HepG2 (cell line): ENCODE results near the gene GLCE. TPM values are rescaled to one million over a fixed set of nuclear protein-coding genes. Genes with fewer than 3 reads are reported as not detected.
A peak's percentile ranks its signal among the peaks of the same experiment; 100 is the strongest.

ENCODE experiments used
- ATAC-seq: fragments of 200-7000 bp; cut with Tn5 transposase; 3 replicates; pipeline ENCODE4 v1.9.1; 2020; ENCODE audit warnings: mild to moderate bottlenecking, moderate library complexity
- BruUV-seq: library from RNA; stranded (reverse); fragments of 400-500 nt; replicated peaks from 2 replicates; lab custom pipeline; 2021; lab: Mats Ljungman, UMichigan
- CTCF ChIA-PET: fragments of 300-600 bp; formaldehyde crosslinking; extraction: SDS; loops from one replicate; lab custom pipeline; 2021; ENCODE audit warnings: low total read pairs, inconsistent platforms, low intra/inter-chr PET ratio; lab: Yijun Ruan, JAX
- POLR2A ChIA-PET: fragments of 350-600 bp; sonication (Branson Sonifier 250); formaldehyde crosslinking; loops from one replicate; lab custom pipeline; 2020; ENCODE audit warnings: antibody characterized with exemption, inconsistent platforms; lab: Yijun Ruan, JAX
- DNase-seq: peaks from one replicate; pipeline ENCODE4 v3.0.0-alpha.2; 2015; ENCODE audit warnings: low spot score
- FAIRE-seq: peaks from 3 replicates; lab custom pipeline; 2011; peaks lifted over from hg19 to GRCh38; lab: Jason Lieb, UNC
- H2AFZ ChIP-seq: one replicate; pipeline ENCODE4 v1.6.1; 2011; ENCODE audit warnings: low read length, inconsistent platforms
- H3K27ac ChIP-seq: fragments of 300-600 bp; 3 replicates; pipeline ENCODE4 v1.8.0; 2011; ENCODE audit warnings: mixed run types, mild to moderate bottlenecking, mixed read lengths, low read length, inconsistent platforms; ENCODE audit not compliant: insufficient read depth; ENCODE audit errors: extremely low read length
- H3K27me3 ChIP-seq, 2 experiments: fragments of 200-600 bp in 1 of 2; 2 replicates in 1 of 2; 3 replicates in 1 of 2; pipeline versions ENCODE4 v1.6.0 to v1.8.0; 2011; ENCODE audit warnings: low read length in 2 of 2, mild to moderate bottlenecking in 2 of 2, moderate library complexity in 2 of 2, inconsistent platforms in 1 of 2; ENCODE audit not compliant: insufficient read depth in 2 of 2, control insufficient read depth in 1 of 2
- H3K36me3 ChIP-seq, 2 experiments: fragments of 200-600 bp in 1 of 2; replicated peaks in 1 of 2; 2 replicates in 1 of 2; 3 replicates in 1 of 2; pipeline versions ENCODE4 v1.5.1 to v1.8.0; 2011; ENCODE audit warnings: low read length in 2 of 2, inconsistent platforms in 1 of 2; ENCODE audit not compliant: insufficient read depth in 2 of 2, control insufficient read depth in 1 of 2
- H3K4me1 ChIP-seq: 2 replicates; pipeline ENCODE4 v1.5.1; 2012; ENCODE audit warnings: low read length, inconsistent platforms; ENCODE audit not compliant: insufficient read depth
- H3K4me2 ChIP-seq: 2 replicates; pipeline ENCODE4 v1.6.0; 2011; ENCODE audit warnings: low read depth, low read length, inconsistent platforms
- H3K4me3 ChIP-seq, 3 experiments: fragments of 200-600 bp in 1 of 3; sonication (generic), shearing (Covaris generic) in 1 of 3; replicated peaks in 1 of 3; 2 replicates each; pipeline ENCODE4 v1.5.1; 2011 to 2016; ENCODE audit warnings: low read length in 3 of 3, inconsistent platforms in 2 of 3, low read depth in 2 of 3, mild to moderate bottlenecking in 2 of 3, control low read depth in 1 of 3, mixed read lengths in 1 of 3; ENCODE audit not compliant: insufficient read depth in 1 of 3
- H3K79me2 ChIP-seq: one replicate; pipeline ENCODE4 v1.6.1; 2011; ENCODE audit warnings: low read length, inconsistent platforms; ENCODE audit not compliant: insufficient read depth
- H3K9ac ChIP-seq: 2 replicates; pipeline ENCODE4 v1.6.0; 2011; ENCODE audit warnings: mild to moderate bottlenecking, low read depth, low read length, inconsistent platforms; ENCODE audit not compliant: insufficient read depth
- H3K9me3 ChIP-seq: 2 replicates; pipeline ENCODE4 v1.5.1; 2012; ENCODE audit warnings: mild to moderate bottlenecking, low read length
- H4K20me1 ChIP-seq: 2 replicates; pipeline ENCODE4 v1.6.0; 2011; ENCODE audit warnings: inconsistent platforms, mild to moderate bottlenecking, low read length, moderate library complexity; ENCODE audit not compliant: insufficient read depth
- CENPT ChIP-seq: sonication (generic); formaldehyde crosslinking; IDR thresholded peaks from 2 replicates; pipeline ENCODE4 v1.8.0; 2022; ENCODE audit warnings: low read depth, mild to moderate bottlenecking, moderate library complexity, missing genetic modification reagents
- ELF3 ChIP-seq: IDR thresholded peaks from 2 replicates; pipeline ENCODE4 v1.6.1; 2016; ENCODE audit warnings: missing genetic modification reagents, missing compliant biosample characterization
- HDAC1 ChIP-seq: sonication (generic); formaldehyde crosslinking; IDR thresholded peaks from 2 replicates; pipeline ENCODE4 v1.5.1; 2020; ENCODE audit warnings: mild to moderate bottlenecking, missing genetic modification reagents
- KDM1A ChIP-seq: IDR thresholded peaks from 2 replicates; pipeline ENCODE4 v1.6.1; 2016; ENCODE audit warnings: missing compliant biosample characterization
- MIER3 ChIP-seq: IDR thresholded peaks from 2 replicates; pipeline ENCODE4 v1.6.1; 2016; ENCODE audit warnings: missing compliant biosample characterization, borderline replicate concordance
- MIXL1 ChIP-seq: IDR thresholded peaks from 2 replicates; pipeline ENCODE4 v1.6.1; 2016
- NCOA2 ChIP-seq: sonication (generic); formaldehyde crosslinking; IDR thresholded peaks from 2 replicates; pipeline ENCODE4 v1.8.0; 2022; ENCODE audit warnings: inconsistent platforms
- NR1H2 ChIP-seq: sonication (generic); formaldehyde crosslinking; IDR thresholded peaks from 2 replicates; pipeline ENCODE4 v1.8.1; 2022; ENCODE audit warnings: low read depth, missing genetic modification reagents, borderline replicate concordance
- PHF20 ChIP-seq: sonication (generic); formaldehyde crosslinking; IDR thresholded peaks from 2 replicates; pipeline ENCODE4 v1.5.0; 2020; ENCODE audit warnings: mild to moderate bottlenecking, missing genetic modification reagents
- RFXAP ChIP-seq: sonication (generic); formaldehyde crosslinking; IDR thresholded peaks from 2 replicates; pipeline ENCODE4 v1.4.0; 2020; ENCODE audit warnings: missing genetic modification reagents, borderline replicate concordance
- SOX13 ChIP-seq, 3 experiments: fragments of 450-650 bp in 1 of 3; sonication (generic) in 1 of 3; formaldehyde crosslinking in 1 of 3; IDR thresholded peaks in 2 of 3; conservative IDR thresholded peaks in 1 of 3; 2 replicates each; pipeline versions ENCODE4 v1.5.0 to v1.6.1; 2016 to 2020; ENCODE audit warnings: antibody characterized with exemption in 1 of 3, mild to moderate bottlenecking in 1 of 3, missing compliant biosample characterization in 1 of 3, missing genetic modification reagents in 1 of 3, moderate library complexity in 1 of 3
- TEAD3 ChIP-seq: optimal IDR thresholded peaks from 2 replicates; pipeline ENCODE3; 2016; ENCODE audit warnings: borderline replicate concordance
- ZFP37 ChIP-seq: sonication (generic); formaldehyde crosslinking; IDR thresholded peaks from 2 replicates; pipeline ENCODE4 v1.4.0; 2020; ENCODE audit warnings: missing genetic modification reagents, borderline replicate concordance
- ZMYM3 ChIP-seq: sonication (generic); formaldehyde crosslinking; IDR thresholded peaks from 2 replicates; pipeline ENCODE4 v1.5.1; 2020; ENCODE audit warnings: mild to moderate bottlenecking, missing genetic modification reagents
- ZNF33A ChIP-seq: sonication (generic); formaldehyde crosslinking; IDR thresholded peaks from 2 replicates; pipeline ENCODE4 v1.5.1; 2020; ENCODE audit warnings: missing genetic modification reagents, mild to moderate bottlenecking, moderate library complexity, borderline replicate concordance
- ZNF629 ChIP-seq: sonication (generic); formaldehyde crosslinking; conservative IDR thresholded peaks from 2 replicates; pipeline ENCODE4 v1.5.0; 2020; ENCODE audit warnings: missing genetic modification reagents
- WGBS: methylation state at CpG from one replicate; pipeline ENCODE4 v1.1.6; 2017; ENCODE audit warnings: low lambda C conversion rate; 5-methylcytosine and 5-hydroxymethylcytosine counted together
- in situ Hi-C: cut with HindIII; loops from 2 replicates; pipeline ENCODE4 v1.10.0; 2017; ENCODE audit warnings: low pct_unique_long_range_greater_than_20kb; ENCODE audit not compliant: extremely low pct_ligation_motif_present
- intact Hi-C: fragments of 100-400 bp; cut with micrococcal nuclease; formaldehyde crosslinking; loops from one replicate; pipeline ENCODE4 v1.10.0; 2022; ENCODE audit not compliant: unreplicated experiment
- polyA plus RNA-seq, 8 experiments: library from polyadenylated mRNA; depleted of rRNA in 3 of 8; stranded (reverse) in 7 of 8; unstranded in 1 of 8; fragments of >200 nt; fragmentation: Illumina TruSeq in 4 of 8; extraction: Trizol in 4 of 8; gene quantifications; 2 replicates each; pipeline versions ENCODE4 v1.2.1 to v1.2.3, GENCODE V29; 2011 to 2016; ENCODE audit warnings: low read depth in 4 of 8, missing spikeins in 1 of 8, mixed read lengths in 1 of 8; ENCODE audit not compliant: insufficient read depth in 1 of 8
- total RNA-seq, 5 experiments: library from RNA; depleted of rRNA; stranded (reverse); fragments of >200 nt; fragmentation: Illumina TruSeq; extraction: Trizol; gene quantifications; 2 replicates each; pipeline ENCODE4 v1.2.3, GENCODE V29; 2016; ENCODE audit warnings: low read depth in 1 of 5
- TF ChIP-seq, protein P1 (sequence below): sonication (generic); formaldehyde crosslinking; IDR thresholded peaks from 2 replicates; pipeline ENCODE4 v1.5.0; 2020; ENCODE audit warnings: missing genetic modification reagents, mild to moderate bottlenecking, borderline replicate concordance

Gene GLCE
- total and polyA plus RNA-seq, 2 of the 13 experiments (the other 11 are each of a cell fraction or from before 2014, with no cell fraction given), result 12.9 to 23.4 TPM

DNA sequence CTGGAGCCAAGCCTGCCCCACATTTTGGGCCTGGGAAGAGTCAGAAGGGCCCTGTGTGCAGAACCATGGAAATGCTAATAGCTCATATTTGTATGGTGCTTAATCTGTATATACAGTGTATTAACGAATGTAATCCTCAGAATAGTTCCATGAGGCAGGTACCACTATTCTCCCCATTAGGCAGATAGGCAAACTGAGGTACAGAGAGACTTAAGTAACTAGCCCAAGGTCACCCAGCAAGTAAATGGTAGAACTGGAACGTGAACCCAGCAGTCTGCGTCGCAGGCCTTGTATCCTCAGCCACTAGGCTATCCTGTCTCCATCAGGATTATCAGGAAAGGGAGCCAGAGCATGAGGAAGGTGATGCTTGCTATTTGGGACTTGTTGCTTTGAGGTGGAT lies 28.0 kb upstream of the GLCE start:
- ChIA-PET POLR2A (no interaction called here), CTCF (no interaction called here)
- no peak overlapping the region for H3K4me2 ChIP-seq
- ATAC-seq (no peak), FAIRE-seq (no peak), DNase-seq (no peak)
- H3K4me3 ChIP-seq, result no peak overlapping the region
- H3K27ac ChIP-seq, result no peak overlapping the region
- H3K9ac ChIP-seq, result no peak overlapping the region
- H2AFZ ChIP-seq, result no peak overlapping the region
- no peaks in the 10 kb centered on the region for H3K36me3 ChIP-seq
- no peaks in the 10 kb centered on the region for H3K9me3 ChIP-seq
- TF ChIP-seq ZMYM3 (CRISPR knock-in tag), result peak; percentile 42; the same call in 1 of the 2 replicates
- TF ChIP-seq ZNF629 (CRISPR knock-in tag), result peak; percentile 85
- peak; percentile 17; the same call in 1 of the 2 replicates for TF ChIP-seq KDM1A (CRISPR knock-in tag)
- TF ChIP-seq, protein P1, sequence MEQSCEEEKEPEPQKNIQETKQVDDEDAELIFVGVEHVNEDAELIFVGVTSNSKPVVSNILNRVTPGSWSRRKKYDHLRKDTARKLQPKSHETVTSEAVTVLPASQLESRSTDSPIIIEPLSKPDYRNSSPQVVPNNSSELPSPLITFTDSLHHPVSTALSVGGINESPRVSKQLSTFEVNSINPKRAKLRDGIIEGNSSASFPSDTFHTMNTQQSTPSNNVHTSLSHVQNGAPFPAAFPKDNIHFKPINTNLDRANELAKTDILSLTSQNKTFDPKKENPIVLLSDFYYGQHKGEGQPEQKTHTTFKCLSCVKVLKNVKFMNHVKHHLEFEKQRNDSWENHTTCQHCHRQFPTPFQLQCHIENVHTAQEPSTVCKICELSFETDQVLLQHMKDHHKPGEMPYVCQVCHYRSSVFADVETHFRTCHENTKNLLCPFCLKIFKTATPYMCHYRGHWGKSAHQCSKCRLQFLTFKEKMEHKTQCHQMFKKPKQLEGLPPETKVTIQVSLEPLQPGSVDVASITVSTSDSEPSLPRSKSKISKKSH (CRISPR knock-in tag), result no peak
- BruUV-seq, result no TSS peak
- H3K4me1 ChIP-seq, result peaks cover 57% of the 10 kb centered on the region
- H4K20me1 ChIP-seq, result no peaks in the 10 kb centered on the region
- no peaks in the 10 kb centered on the region for H3K79me2 ChIP-seq
- WGBS, result 50% methylated on average over 4 of the region's 4 CpGs
- H3K27me3 ChIP-seq, result 0 out of 5 replicates have a peak, but pooled peaks cover 0 to 11% of the 10 kb centered on the region in 2 experiments
- in situ Hi-C loops, result no loop called here
- intact Hi-C loops, result no loop called here

DNA sequence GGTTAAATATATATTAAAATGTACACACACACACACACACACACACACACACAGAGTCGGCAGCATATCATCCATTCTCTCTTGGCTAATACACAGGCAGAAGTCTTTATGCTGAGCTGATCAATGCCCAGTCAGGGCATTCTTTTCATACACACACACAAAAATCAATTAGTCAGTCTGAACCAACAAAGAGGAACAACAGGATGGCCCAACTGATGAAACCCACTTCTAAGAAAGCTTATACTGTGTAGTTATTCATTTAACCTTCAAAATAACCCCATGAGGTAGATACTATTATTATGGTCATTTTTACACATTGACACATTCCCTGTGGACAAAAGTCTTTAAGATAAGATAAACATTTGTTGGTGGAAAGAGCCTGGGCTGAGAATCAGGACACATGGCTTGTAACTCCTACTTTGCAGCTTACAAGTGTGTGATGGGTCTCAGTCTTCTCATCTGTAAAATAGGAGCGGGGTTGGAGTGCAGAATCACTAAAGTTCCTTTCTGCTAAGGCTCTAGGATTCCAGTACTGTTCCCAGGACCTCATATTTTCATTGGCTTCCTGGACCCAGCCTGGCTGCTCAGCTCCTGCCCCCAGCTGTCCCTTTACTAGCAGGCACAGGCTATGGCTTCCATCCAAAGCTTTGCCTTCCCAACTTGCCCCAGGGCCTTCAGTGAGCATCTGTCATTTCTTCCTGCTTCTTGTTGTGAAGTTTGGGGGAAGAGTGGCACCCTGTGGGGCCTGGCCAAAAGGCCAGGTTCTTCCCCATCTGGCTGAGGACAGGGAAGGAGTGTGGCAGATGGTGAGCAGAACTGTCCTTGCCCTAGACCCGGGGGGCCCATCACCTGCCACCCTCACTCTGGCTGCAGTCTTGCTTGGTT lies 27.2 kb upstream of the GLCE start:
- in situ Hi-C loops, result no loop called here
- WGBS, result 33% methylated on average over 3 of the region's 3 CpGs
- peaks cover 51% of the 10 kb centered on the region for H3K4me1 ChIP-seq
- no peak overlapping the region for H3K4me3 ChIP-seq
- FAIRE-seq, result no peak
- H2AFZ ChIP-seq, result no peak overlapping the region
- no peak overlapping the region for H3K27ac ChIP-seq
- no peaks in the 10 kb centered on the region for H3K9me3 ChIP-seq
- no peak overlapping the region for H3K4me2 ChIP-seq
- peak; percentile 40 for ATAC-seq
- H4K20me1 ChIP-seq, result no peaks in the 10 kb centered on the region
- peak; percentile 10 for DNase-seq
- intact Hi-C loops, result no loop called here
- no TSS peak for BruUV-seq
- no peak overlapping the region for H3K9ac ChIP-seq
- H3K79me2 ChIP-seq, result no peaks in the 10 kb centered on the region
- 0 out of 5 replicates have a peak, but pooled peaks cover 0 to 11% of the 10 kb centered on the region in 2 experiments for H3K27me3 ChIP-seq
- ChIA-PET CTCF (no interaction called here), POLR2A (no interaction called here)
- H3K36me3 ChIP-seq, result no peaks in the 10 kb centered on the region
- no peak for TF ChIP-seq NCOA2 (CRISPR knock-in tag)
- TF ChIP-seq ZNF33A (CRISPR knock-in tag), result no peak
- TF ChIP-seq RFXAP, result no peak
- no peak for TF ChIP-seq SOX13 (IDR thresholded peaks at IDR 0.05)
- peak in 1 of 2 experiments; percentile 36; a peak in 1 of 4 replicates for TF ChIP-seq SOX13 (CRISPR knock-in tag; conservative IDR thresholded peaks at IDR 0.05 in 1 of 2, IDR thresholded peaks at IDR 0.05 in 1 of 2)
- TF ChIP-seq TEAD3 (CRISPR knock-in tag), result no peak
- TF ChIP-seq MIER3 (CRISPR knock-in tag), result no peak
- peak; percentile 5; the same call in 1 of the 2 replicates for TF ChIP-seq HDAC1 (CRISPR knock-in tag)
- no peak for TF ChIP-seq ELF3 (CRISPR knock-in tag)
- TF ChIP-seq ZFP37 (CRISPR knock-in tag), result no peak
- TF ChIP-seq CENPT (CRISPR knock-in tag), result no peak
- no peak for TF ChIP-seq NR1H2 (CRISPR knock-in tag)
- no peak for TF ChIP-seq PHF20 (CRISPR knock-in tag)
- TF ChIP-seq MIXL1 (CRISPR knock-in tag), result no peak
